Measurements from ENCODE around the gene ERI3. TPM values are rescaled to one million over a fixed set of nuclear protein-coding genes. Genes with fewer than 3 reads are reported as not detected.

Gene ERI3
- total RNA-seq, 1 experiment from 2014 or later: 83.3 TPM

GRCh38 chr1:44359234-44359935 is 4.3 kb upstream of the ERI3 start:
- no peak for DNase-seq (ENCODE audit: low read depth, low spot score)
- Histone ChIP-seq H3K4me1 (ENCODE audit: control insufficient read depth, insufficient read depth, low read length) (peaks cover under 1% of the 10 kb centered on the region; the same call in 1 of the 2 replicates), H3K9me3 (ENCODE audit: control insufficient read depth, insufficient read depth, low read depth, low read length) (no peaks in the 10 kb centered on the region), H3K27me3 (ENCODE audit: control insufficient read depth, insufficient read depth, low read length) (no peaks in the 10 kb centered on the region), H3K36me3 (ENCODE audit: control insufficient read depth, insufficient read depth, low read length) (no peaks in the 10 kb centered on the region; the same call in 1 of the 2 replicates), H3K4me3 (ENCODE audit: low read depth in 2 of 2, low read length in 2 of 2) (no peak overlapping the region), H3K27ac (ENCODE audit: low read length) (no peak overlapping the region)
- BruUV-seq (replicated peaks): no TSS peak
- CTCF ChIA-PET: no interaction called here
- in situ Hi-C loops (cut with HindIII; ENCODE audit: low pct_unique_long_range_greater_than_20kb, low sequenced_read_pairs): no loop called here
- no peak for TF ChIP-seq CTCF (IDR thresholded peaks at IDR 0.05)
- no peak for ATAC-seq
- intact Hi-C loops (cut with micrococcal nuclease; ENCODE audit: unreplicated experiment): no loop called here
- POLR2A ChIA-PET: no interaction called here

- no peak for TF ChIP-seq CTCF (IDR thresholded peaks at IDR 0.05)
- no peak for TF ChIP-seq POLR2AphosphoS5 (IDR thresholded peaks at IDR 0.05; ENCODE audit: low read depth, low read length)
- no peak for TF ChIP-seq REST (IDR thresholded peaks at IDR 0.05; ENCODE audit: insufficient read depth in 1 of 2, low read depth in 2 of 2, low read length in 1 of 2)
- no peak for TF ChIP-seq TCF7L2 (IDR thresholded peaks at IDR 0.05; ENCODE audit: low read depth, low read length)
- no peak for TF ChIP-seq SIN3A (IDR thresholded peaks at IDR 0.05; ENCODE audit: borderline replicate concordance, insufficient read depth, low read depth, low read length)
- no peaks in the 10 kb centered on the region; the same call in 1 of the 2 replicates for H3K36me3 ChIP-seq (ENCODE audit: control insufficient read depth, insufficient read depth, low read length)
- intact Hi-C loops (cut with micrococcal nuclease; ENCODE audit: unreplicated experiment): no loop called here
These were observed 2.7 kb upstream of the ERI3 start for GRCh38 chr1:44357710-44358109.

More at GRCh38 chr1:44357710-44358109, 2.7 kb upstream of the ERI3 start:
- BruUV-seq (replicated peaks): no TSS peak
- Histone ChIP-seq H3K27ac (ENCODE audit: low read length) (no peak overlapping the region), H3K4me1 (ENCODE audit: control insufficient read depth, insufficient read depth, low read length) (peaks cover 11% of the 10 kb centered on the region), H3K9me3 (ENCODE audit: control insufficient read depth, insufficient read depth, low read depth, low read length) (no peaks in the 10 kb centered on the region), H3K27me3 (ENCODE audit: control insufficient read depth, insufficient read depth, low read length) (no peaks in the 10 kb centered on the region), H3K4me3 (ENCODE audit: low read depth in 2 of 2, low read length in 2 of 2) (no peak overlapping the region)
- ChIA-PET CTCF (no interaction called here), POLR2A (interaction anchor here (0.6 kb wide), 1 partner anchor 254 kb away, joined by 5 read pairs; no protein-coding TSS in a partner anchor)
- in situ Hi-C loops (cut with HindIII; ENCODE audit: low pct_unique_long_range_greater_than_20kb, low sequenced_read_pairs): no loop called here
- ATAC-seq: no peak
- no peak for DNase-seq (ENCODE audit: low read depth, low spot score)
